HFFc6 (cell line): ENCODE results near the gene PHF5A. TPM values are rescaled to one million over a fixed set of nuclear protein-coding genes. Genes with fewer than 3 reads are reported as not detected.
"Not testable (repeated sequence)": the region's sequence is repeated elsewhere in the genome, so short reads cannot be mapped to it uniquely, and the experiment has no call there.

Experiments
- DNase-seq: peaks from one replicate; pipeline ENCODE4 v3.0.0-alpha.2; 2018
- H3K27ac Mint-ChIP-seq: 2 replicates; pipeline ENCODE4 v1.8.0; 2020; ENCODE audit warnings: mild to moderate bottlenecking, mixed read lengths
- H3K27me3 Mint-ChIP-seq: 2 replicates; pipeline ENCODE4 v1.8.0; 2021; ENCODE audit warnings: mild to moderate bottlenecking, moderate library complexity, mixed read lengths; ENCODE audit not compliant: insufficient read depth
- H3K36me3 Mint-ChIP-seq: 2 replicates; pipeline ENCODE4 v1.8.0; 2021; ENCODE audit warnings: low read depth, mixed read lengths
- H3K4me1 Mint-ChIP-seq: 2 replicates; pipeline ENCODE4 v1.8.0; 2020; ENCODE audit warnings: low read depth, mixed read lengths
- H3K4me3 Mint-ChIP-seq: 2 replicates; pipeline ENCODE4 v1.8.0; 2020; ENCODE audit warnings: mild to moderate bottlenecking, moderate library complexity, mixed read lengths
- H3K9me3 Mint-ChIP-seq: 2 replicates; pipeline ENCODE4 v1.8.0; 2020; ENCODE audit warnings: mild to moderate bottlenecking, mixed read lengths
- CTCF ChIP-seq: fragments of 200-600 bp; sonication (generic); IDR thresholded peaks from 2 replicates; pipeline ENCODE4 v1.5.0; 2021; ENCODE audit warnings: antibody characterized with exemption, mild to moderate bottlenecking
- total RNA-seq, 6 experiments: library from RNA; stranded (reverse); fragmentation: NEBNext Ultra II Directional; extraction: Animal tissue kit (Norgen Biotek cat#: 25700); gene quantifications; 2 replicates in 1 of 6; 3 replicates in 5 of 6; pipeline ENCODE4 v1.2.3, GENCODE V29; 2021

PHF5A gene
- total RNA-seq, 6 experiments from 2014 or later: 40.0 to 58.4 (median 55.3) TPM

GRCh38 chr22:41470886-41471285 is 2.4 kb upstream of the PHF5A start:
- peak overlapping the region; percentile 90 for H3K4me3 Mint-ChIP-seq
- H3K9me3 Mint-ChIP-seq: no peaks in the 10 kb centered on the region
- peaks cover 5% of the 10 kb centered on the region for H3K27me3 Mint-ChIP-seq
- peak overlapping the region; percentile 53; the same call in 1 of the 2 replicates for H3K27ac Mint-ChIP-seq
- H3K36me3 Mint-ChIP-seq: peaks cover 19% of the 10 kb centered on the region
- H3K4me1 Mint-ChIP-seq: peaks cover 31% of the 10 kb centered on the region
- no peak for TF ChIP-seq CTCF
- no peak for DNase-seq

GRCh38 chr22:41469218-41469851 is 843 bp upstream of the PHF5A start:
- peak overlapping the region; percentile 98 for H3K27ac Mint-ChIP-seq
- H3K27me3 Mint-ChIP-seq: peaks cover 5% of the 10 kb centered on the region
- peak; percentile 14; the same call in 1 of the 2 replicates for TF ChIP-seq CTCF
- H3K4me3 Mint-ChIP-seq: peak overlapping the region; percentile 90
- peaks cover 25% of the 10 kb centered on the region for H3K36me3 Mint-ChIP-seq
- H3K4me1 Mint-ChIP-seq: peaks cover 31% of the 10 kb centered on the region
- H3K9me3 Mint-ChIP-seq: no peaks in the 10 kb centered on the region
- DNase-seq: no peak

GRCh38 chr22:41461901-41462300 is 6.6 kb downstream of the PHF5A start:
- no peaks in the 10 kb centered on the region; the same call in 1 of the 2 replicates for H3K27me3 Mint-ChIP-seq
- peaks cover 6% of the 10 kb centered on the region for H3K4me1 Mint-ChIP-seq
- no peak overlapping the region for H3K27ac Mint-ChIP-seq
- no peak for TF ChIP-seq CTCF
- H3K4me3 Mint-ChIP-seq: no peak overlapping the region
- H3K36me3 Mint-ChIP-seq: peaks cover 28% of the 10 kb centered on the region
- no peak for DNase-seq
- H3K9me3 Mint-ChIP-seq: no peaks in the 10 kb centered on the region

- not testable (repeated sequence) for H3K27ac Mint-ChIP-seq, H3K4me3 Mint-ChIP-seq, H3K27me3 Mint-ChIP-seq, H3K4me1 Mint-ChIP-seq, DNase-seq, H3K9me3 Mint-ChIP-seq
- H3K36me3 Mint-ChIP-seq: peaks cover 28% of the 10 kb centered on the region
Observed at GRCh38 chr22:41460071-41460470, 8.4 kb downstream of the PHF5A start.

GRCh38 chr22:41459431-41459830 is 9.1 kb downstream of the PHF5A start:
- no peaks in the 10 kb centered on the region for H3K9me3 Mint-ChIP-seq
- no peak overlapping the region for H3K27ac Mint-ChIP-seq
- H3K36me3 Mint-ChIP-seq: peaks cover 23% of the 10 kb centered on the region

More at GRCh38 chr22:41459431-41459830, 9.1 kb downstream of the PHF5A start:
- no peak for TF ChIP-seq CTCF
- Mint-ChIP-seq H3K4me1 (peaks cover 6% of the 10 kb centered on the region; the same call in 1 of the 2 replicates), H3K27me3 (no peaks in the 10 kb centered on the region; the same call in 1 of the 2 replicates), H3K4me3 (no peak overlapping the region)
- no peak for DNase-seq
